Activated T-cell treated with anti-CD3 and anti-CD28 coated beads for 1 hour (primary cell): Measurements from ENCODE around the gene CRABP2.
A peak's percentile ranks its signal among the peaks of the same experiment; 100 is the strongest.

Experiments used
- DNase-seq: peaks from one replicate; pipeline ENCODE4 v3.0.0-alpha.2; 2020; ENCODE audit warnings: low read depth

Gene CRABP2

GRCh38 chr1:156689953-156690674 is 15.3 kb downstream of the CRABP2 start:
- DNase-seq: no peak

DNA sequence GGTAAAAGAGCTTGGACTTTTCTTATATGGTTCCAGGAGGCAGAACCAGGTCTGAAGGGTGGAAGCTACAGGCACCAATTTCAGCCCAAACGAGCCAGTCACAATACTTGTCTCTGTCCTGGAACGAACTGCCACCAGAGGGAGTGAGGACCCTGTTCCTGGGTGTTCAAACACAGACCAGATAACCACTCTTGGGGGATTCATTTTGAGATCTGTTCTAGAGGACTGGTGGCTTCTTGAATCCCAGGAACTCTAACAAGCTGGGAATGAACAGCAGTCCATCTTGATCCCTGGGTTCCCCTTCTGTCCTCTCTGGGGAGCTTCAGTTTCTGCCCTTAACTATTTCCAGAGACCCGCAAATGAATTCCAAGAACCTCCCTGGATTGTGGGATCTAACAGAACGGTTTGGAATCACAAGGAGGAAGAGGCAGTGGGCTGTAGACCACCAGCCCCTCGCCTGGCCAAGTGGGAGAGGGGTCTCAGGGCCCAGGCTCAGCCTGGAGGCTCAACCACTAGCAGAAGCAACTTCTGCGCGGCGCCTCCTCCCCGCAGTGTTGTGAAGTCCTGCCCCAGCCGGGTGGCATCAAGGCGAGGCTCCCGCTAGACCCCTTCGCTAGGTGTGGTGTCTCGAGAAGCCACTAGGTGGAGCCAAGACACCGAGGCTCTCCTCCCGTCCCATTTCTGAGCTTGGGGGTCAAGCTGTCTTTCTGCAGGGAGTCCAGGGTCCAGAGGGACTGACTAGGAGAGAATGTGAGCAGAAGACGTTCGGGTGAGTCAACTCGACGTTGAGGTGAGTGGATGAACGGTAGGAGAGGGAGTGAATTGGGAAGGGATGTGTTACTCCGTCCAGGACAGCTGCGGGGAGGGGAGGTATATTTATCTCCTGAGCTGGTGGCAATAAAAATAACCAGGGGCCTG is 16.1 kb downstream of the CRABP2 start:
- DNase-seq: peak; percentile 64

DNA sequence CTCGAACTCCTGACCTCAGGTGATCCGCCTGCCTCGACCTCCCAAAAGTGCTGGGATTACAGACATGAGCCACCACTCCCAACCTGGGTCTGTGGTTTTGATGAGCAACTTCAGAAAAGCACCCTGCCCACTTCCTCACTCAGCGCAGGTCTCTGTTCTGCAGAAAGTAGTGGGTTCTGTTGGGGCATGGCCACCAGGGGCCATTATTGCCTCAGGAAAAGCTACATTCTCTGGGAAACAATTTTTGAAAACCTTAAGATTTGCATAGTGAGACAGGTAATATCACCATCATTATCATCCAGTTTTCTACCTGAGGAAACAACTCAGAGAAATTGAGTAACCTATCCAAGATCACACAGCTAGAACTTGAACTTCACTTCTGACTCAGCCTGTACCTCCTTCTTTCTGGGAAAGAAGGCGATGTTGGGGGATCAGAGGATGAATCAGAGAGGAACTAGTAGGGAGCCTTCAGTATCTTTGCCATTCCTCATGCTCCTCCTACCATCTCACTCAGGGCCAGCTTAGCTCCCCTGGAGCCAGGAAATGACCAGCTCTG is 21.1 kb downstream of the CRABP2 start:
- no peak for DNase-seq

- DNase-seq: no peak
Observed at GRCh38 chr1:156682166-156682890, 23.1 kb downstream of the CRABP2 start.

DNA sequence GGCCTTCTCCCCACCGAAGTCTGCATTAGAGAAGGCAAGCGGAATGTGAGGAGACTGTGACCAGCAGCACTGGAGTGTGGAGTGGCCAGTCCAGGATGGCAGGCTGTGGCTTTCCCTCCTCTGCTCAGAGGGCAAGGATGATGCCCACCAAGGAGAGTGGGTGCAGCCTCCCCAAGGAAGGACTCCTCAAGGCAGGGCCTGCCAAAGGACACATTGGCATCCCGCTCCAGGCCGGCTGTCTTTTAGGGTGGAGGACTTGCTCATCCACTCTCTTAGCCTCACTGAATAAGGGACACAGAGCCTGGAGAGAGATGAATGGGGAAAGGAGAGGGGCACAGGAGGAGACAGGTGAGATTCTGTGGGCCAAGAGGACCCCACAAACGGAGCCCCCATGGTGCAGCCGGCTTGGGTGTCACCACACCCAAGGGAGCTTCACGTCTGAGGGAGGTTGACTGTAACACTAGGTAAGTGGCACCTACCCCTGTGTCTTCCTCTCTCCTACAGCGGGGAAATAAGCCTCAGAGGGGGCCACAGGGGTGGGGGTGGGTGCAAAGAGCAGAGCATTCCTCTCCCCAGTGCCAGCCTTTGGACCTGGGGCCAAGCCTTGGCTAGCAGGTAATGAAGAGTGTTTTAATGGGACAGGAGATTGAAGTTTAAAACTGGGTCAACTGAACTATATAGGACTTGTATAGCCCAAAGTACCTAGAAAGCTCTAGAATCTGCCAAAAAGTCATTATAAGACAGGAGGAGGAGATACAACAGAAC is 24.0 kb downstream of the CRABP2 start:
- DNase-seq: no peak

GRCh38 chr1:156680056-156680455 is 25.3 kb downstream of the CRABP2 start:
- DNase-seq: no peak

DNA sequence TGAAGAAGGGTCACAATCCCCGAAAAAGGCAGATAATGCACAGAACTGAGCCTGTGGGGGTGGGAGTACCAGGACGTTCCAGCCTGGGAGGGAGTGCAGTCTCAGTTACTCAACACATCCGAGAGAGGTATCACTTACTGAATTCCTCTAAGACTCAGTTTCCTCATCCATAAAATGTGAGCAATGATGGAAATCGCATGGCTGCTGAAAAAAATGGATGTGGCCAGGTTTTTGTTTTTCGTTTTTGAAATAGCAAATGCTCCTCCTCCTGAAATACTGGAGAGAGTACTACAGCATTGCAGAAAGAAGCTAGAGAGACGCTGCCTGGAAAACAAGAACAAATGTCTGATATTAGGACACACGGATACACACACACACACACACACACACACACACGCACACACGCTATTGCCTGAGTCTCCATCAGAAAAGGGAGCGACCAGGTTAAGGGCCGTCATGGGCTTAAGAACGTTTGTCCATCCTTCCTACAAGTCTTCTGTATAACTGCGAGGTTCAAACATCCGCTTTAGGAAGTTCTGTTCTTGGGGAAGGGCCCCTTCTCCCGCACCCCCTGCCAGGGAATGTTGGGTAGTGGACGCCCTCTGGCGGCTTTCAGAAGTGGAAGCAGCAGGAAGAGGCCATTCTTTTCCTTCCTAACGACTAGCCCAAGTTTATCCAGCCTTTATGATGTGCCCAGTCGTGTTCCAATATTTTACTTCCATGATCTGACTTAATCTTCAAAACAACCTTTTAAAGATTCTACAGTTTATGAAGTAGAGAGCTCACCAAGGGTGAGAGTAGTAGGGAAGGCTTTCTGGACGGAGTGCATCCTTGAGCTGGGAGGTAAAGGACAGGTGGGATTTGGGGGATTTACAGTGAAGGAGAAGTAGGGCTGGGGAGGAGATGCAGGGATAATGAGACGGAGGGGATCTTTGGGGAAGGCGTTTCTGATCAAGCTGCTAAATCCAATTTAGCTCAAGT is 27.5 kb downstream of the CRABP2 start:
- no peak for DNase-seq

DNA sequence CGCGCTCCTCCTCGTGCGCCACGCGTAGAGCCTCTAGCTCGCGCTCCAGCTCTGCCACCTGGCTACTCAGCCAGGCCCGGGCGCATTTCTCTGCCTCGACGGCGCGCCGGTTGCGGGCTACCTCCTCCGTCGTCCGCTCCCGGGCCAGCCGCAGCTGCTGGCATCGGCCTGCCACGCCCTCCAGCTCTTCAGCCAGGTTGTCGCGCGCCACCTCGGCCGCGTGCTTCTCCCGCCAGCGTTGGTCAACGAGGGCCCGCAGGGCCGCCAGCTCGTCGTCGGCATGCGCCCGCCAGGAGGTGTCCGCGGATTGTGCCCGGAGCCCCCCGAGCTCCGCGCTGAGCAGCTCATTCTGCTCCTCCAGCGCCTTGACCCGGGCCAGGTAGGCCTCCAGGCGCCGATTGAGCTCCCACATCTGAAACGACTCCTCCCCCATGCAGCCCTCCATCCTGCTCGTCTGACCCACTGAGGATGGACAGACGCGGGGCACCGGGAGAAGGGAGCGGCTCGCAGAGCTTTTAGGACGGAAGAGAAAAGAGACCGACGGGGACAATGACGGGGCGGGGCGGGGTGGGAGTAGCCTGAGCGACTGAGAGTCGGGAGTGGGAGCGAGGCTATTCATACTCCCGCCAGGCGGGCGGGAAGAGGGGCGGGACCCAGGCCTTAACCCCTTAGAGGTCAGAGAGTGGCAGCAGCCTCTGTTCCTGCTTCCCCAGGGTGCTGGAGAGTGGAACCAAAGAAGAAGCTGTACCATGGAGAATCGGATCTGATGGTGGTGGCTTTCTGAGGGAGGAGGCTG is 28.4 kb downstream of the CRABP2 start, which contains the start of gene NES:
Gene NES, minus strand, starts transcription at position 588 of the 796 bp plus-strand sequence. Its CDS starts 143 bp downstream, at position 445.
- no peak for DNase-seq

DNA sequence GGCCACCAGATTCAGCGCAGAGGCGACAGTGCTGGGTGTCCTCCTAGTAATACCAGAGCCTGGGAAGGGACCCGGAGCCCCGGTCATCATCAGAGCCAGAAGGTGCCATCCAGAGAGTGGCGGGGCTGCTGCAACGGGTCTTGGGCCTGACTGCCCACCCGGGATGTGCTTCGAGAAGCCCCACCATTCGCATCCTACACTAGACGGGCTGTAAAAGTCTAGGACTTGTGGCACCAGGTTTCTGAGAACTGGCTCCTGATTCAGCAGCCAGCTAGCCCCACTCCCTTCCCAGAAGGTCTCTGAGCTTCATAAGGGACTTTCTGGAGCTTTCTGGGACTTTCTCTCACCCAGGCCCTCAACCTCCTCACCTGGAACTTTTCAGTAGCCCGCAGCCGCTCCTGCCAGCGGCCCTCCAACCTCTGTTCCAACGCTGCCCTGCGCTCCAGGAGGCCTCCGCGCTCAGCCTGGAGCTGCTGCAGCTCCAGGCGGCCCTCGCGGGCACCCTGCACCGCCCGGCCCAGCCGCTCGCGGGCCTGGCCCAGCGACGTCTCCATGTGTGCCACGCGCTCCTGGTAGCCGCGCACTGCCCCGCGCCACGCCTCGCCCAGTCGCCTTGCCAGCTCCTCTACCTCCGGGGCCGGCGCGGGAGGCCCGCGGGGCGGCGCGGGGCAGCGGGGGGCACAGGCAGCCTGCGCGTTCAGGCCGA is 29.1 kb downstream of the CRABP2 start:
- no peak for DNase-seq

GRCh38 chr1:156675210-156676113 is 29.9 kb downstream of the CRABP2 start:
- DNase-seq: no peak

DNA sequence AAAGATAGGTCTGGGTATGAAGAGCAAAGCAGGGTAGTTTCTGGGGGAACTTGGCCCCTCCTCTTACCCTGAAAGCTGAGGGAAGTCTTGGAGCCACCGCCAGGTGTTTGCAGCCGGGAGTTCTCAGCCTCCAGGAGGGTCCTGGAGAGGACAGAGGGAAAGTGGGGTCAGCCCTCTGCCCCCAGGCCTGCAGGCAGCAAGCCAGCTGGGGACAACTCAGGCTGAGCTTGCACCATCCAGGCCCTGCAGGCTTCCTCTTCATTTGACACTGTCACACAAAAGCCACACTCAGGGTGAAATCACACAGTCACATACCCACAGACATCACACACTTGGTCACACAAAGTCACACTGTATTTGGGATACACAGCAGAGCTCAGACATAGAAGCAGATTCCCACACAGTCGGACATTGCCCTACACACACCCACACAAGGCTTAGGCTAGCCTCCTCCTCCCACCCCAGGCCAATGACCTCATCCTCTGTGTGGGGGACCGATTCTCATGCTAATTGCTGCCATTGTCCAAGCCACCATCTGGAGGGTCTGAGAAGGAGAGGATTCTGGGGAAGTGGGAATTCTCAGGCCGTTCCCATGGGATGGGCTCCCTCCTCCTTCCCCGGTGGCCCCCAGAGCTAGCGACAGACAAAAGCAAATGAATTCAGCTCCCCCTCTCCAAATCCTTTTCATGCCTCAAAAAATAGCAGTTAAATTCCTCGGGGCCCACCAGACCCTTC is 31.8 kb downstream of the CRABP2 start:
- DNase-seq: no peak

DNA sequence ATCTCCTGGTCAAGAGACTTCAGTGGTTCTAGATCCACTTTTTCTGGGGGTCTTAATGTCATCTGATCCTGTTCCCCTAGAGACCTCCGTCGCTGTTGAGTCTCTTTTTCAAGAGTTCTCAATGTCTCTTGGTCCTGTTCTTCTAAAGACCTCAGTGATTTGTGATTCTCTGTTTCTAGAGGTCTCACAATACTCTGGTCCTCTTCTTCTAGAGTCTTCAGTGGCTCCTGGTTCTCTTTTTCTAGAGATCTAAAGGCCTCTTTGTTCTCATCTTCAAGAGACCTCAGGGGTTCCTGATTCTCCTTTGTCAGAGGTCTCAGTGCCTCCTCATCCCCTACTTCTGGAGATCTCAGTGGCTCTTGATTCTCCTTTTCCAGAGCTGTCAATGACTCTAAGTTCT is 33.6 kb downstream of the CRABP2 start:
- no peak for DNase-seq

DNA sequence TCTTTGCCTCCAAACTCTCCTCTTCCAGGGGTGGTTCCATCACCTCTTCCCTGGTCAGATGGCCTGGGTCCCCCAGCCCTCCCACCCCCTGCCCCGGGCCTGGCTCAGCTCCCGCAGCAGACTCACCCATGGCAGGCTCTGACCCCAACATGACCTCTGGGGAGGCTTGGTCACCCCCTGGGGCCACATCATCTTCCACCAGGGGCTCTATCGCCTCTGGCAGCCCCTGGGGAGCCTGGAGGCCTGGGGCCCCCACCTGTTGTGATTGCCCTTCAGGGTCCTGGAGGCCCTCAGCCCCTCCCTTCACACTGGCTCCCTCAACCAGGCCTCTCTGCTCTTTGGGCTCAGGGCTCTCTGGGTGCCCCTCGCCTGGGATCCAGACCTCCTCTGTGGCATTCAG is 34.6 kb downstream of the CRABP2 start:
- DNase-seq: no peak

DNA sequence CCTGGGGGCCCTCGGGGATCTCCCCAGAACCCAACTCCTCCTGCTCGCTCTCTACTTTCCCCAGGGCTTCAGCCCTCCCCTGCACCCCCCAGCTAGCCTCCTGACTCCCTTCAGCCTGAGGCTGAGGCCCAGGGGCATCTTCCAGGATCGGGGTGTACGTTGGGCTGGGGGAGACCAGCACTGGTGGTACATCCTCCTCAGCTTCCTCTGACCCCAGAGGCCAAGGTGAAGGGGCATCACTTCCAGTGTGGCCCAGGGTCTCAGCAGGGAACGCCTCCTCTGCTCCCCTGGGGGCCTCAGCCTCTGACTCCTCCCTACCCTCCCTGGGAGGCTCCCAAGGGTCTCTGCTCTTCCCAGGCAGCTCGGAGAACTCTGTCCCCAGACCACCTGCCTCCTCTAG is 35.0 kb downstream of the CRABP2 start:
- no peak for DNase-seq

DNA sequence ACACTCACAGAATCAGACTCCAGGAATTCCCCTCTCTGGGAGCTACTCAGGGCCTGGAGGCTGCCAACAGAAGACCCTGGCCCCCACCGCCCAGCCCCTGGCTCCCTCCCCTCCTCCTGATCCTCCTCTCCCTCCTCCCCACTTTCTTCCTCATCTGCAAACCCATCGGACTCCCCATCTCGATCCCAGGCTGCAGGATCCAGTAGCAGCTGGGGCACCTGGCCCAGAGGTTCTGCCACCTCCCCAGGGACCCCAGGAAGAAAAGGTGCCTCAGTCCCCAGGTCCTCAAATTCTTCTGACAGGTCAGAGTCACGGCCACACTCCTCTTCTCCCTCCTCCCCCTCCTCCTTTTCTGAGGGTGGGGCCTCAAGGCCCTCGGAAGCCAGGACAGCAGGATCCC is 35.6 kb downstream of the CRABP2 start:
- no peak for DNase-seq

DNA sequence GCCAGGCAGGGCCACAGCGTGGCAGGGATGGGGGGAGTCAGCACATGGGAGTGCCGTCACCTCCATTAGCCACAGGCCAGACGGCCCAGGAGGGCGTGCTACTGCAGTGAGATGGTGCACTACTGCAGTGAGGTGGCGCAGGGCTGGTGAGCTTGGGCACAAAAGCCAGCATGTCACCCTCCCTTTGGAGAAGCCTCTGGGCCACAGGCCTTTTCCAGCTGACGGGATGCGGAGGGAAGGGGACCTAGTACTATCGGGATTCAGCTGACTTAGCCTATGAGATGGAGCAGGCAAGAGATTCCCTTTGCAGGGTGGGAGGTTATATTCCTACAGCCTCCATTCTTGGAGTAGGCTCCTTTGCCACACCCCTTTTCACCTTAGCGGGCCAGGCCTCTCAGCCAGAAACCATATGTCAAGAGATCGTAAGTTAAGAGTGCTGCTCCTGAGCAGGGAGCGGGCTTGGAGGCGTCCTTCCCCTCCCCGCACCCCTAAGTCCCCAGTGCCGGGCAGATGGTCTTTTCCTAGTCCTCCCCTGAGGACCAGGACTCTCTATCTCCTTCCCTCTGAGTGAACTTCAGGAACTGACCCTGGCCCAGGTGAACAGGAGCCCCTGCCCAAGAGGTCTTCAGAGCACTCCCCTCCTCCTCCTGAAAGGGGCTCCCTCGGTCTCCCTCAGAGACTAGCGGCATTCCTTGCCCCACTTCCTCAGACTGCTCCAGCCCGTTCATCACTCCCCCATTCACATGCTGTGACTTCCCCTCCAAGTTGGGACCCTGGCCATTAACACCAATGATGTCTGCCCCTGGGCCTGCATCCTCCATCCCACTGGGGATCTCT is 36.4 kb downstream of the CRABP2 start:
- no peak for DNase-seq
